Panc1 (cell line): ENCODE results near the gene DDAH2.

ENCODE experiments used
- POLR2AphosphoS5 ChIP-seq: IDR thresholded peaks from 2 replicates; pipeline ENCODE4 v1.6.1; 2012; ENCODE audit warnings: mild to moderate bottlenecking, low read depth, low read length, moderate library complexity
- SIN3A ChIP-seq: IDR thresholded peaks from 2 replicates; pipeline ENCODE4 v1.6.1; 2012; ENCODE audit warnings: low read depth, mild to moderate bottlenecking, low read length, moderate library complexity, borderline replicate concordance; ENCODE audit not compliant: insufficient read depth
- TCF7L2 ChIP-seq: IDR thresholded peaks from 2 replicates; pipeline ENCODE4 v1.6.1; 2011; ENCODE audit warnings: mild to moderate bottlenecking, low read depth, low read length, inconsistent platforms
- TF ChIP-seq, protein P1 (sequence below): fragments of 450-650 bp; IDR thresholded peaks from 2 replicates; pipeline ENCODE4 v1.5.1; 2017; ENCODE audit warnings: mild to moderate bottlenecking
- TF ChIP-seq, protein P2 (sequence below), 2 experiments: IDR thresholded peaks; 2 replicates each; pipeline ENCODE4 v1.6.1; 2011 to 2012; ENCODE audit warnings: low read depth in 2 of 2, control low read depth in 1 of 2, low read length in 1 of 2, mild to moderate bottlenecking in 1 of 2, moderate library complexity in 1 of 2; ENCODE audit not compliant: insufficient read depth in 1 of 2

DNA sequence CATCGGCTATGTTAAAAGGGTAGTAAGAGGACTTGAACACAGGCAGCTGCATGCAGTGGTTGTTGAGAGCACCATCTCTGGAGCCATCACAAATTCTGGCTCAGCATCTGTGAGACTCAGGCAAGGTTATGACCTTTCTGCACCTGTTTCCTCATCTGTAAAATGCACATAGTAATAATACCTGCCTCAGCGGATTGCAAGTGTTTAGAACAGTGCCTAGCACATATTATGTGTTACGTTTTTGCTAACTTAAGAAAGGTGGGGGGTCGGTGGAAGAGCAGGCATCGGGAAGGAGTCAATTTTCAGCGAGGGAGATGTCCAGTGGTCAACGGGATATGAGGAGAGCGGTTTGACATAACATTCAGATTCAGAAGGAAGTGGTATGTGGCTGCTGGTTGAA lies 51.1 kb downstream of the DDAH2 start:
- TF ChIP-seq, protein P1, sequence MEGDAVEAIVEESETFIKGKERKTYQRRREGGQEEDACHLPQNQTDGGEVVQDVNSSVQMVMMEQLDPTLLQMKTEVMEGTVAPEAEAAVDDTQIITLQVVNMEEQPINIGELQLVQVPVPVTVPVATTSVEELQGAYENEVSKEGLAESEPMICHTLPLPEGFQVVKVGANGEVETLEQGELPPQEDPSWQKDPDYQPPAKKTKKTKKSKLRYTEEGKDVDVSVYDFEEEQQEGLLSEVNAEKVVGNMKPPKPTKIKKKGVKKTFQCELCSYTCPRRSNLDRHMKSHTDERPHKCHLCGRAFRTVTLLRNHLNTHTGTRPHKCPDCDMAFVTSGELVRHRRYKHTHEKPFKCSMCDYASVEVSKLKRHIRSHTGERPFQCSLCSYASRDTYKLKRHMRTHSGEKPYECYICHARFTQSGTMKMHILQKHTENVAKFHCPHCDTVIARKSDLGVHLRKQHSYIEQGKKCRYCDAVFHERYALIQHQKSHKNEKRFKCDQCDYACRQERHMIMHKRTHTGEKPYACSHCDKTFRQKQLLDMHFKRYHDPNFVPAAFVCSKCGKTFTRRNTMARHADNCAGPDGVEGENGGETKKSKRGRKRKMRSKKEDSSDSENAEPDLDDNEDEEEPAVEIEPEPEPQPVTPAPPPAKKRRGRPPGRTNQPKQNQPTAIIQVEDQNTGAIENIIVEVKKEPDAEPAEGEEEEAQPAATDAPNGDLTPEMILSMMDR: no peak
- TF ChIP-seq, protein P2, sequence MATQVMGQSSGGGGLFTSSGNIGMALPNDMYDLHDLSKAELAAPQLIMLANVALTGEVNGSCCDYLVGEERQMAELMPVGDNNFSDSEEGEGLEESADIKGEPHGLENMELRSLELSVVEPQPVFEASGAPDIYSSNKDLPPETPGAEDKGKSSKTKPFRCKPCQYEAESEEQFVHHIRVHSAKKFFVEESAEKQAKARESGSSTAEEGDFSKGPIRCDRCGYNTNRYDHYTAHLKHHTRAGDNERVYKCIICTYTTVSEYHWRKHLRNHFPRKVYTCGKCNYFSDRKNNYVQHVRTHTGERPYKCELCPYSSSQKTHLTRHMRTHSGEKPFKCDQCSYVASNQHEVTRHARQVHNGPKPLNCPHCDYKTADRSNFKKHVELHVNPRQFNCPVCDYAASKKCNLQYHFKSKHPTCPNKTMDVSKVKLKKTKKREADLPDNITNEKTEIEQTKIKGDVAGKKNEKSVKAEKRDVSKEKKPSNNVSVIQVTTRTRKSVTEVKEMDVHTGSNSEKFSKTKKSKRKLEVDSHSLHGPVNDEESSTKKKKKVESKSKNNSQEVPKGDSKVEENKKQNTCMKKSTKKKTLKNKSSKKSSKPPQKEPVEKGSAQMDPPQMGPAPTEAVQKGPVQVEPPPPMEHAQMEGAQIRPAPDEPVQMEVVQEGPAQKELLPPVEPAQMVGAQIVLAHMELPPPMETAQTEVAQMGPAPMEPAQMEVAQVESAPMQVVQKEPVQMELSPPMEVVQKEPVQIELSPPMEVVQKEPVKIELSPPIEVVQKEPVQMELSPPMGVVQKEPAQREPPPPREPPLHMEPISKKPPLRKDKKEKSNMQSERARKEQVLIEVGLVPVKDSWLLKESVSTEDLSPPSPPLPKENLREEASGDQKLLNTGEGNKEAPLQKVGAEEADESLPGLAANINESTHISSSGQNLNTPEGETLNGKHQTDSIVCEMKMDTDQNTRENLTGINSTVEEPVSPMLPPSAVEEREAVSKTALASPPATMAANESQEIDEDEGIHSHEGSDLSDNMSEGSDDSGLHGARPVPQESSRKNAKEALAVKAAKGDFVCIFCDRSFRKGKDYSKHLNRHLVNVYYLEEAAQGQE (IDR thresholded peaks at IDR 0.05; ENCODE audit: insufficient read depth in 1 of 2, low read depth in 2 of 2, low read length in 1 of 2): no peak
- TF ChIP-seq POLR2AphosphoS5 (no peak), TCF7L2 (no peak), SIN3A (no peak)
